ENCODE data around the gene LIPC. TPM values are rescaled to one million over a fixed set of nuclear protein-coding genes. Genes with fewer than 3 reads are reported as not detected.
A peak's percentile ranks its signal among the peaks of the same experiment; 100 is the strongest.

Gene LIPC
- polyA plus RNA-seq, 1 of the 3 experiments (the other 2 are of a cell fraction): not detected

GRCh38 chr15:58441376-58442070 is 9.7 kb downstream of the LIPC start:
- no peaks in the 10 kb centered on the region for H3K36me3 ChIP-seq (replicated peaks in 1 of 2; ENCODE audit: control insufficient read depth in 1 of 2, insufficient read depth in 2 of 2, low read length in 1 of 2)
- no peaks in the 10 kb centered on the region for H3K79me2 ChIP-seq (ENCODE audit: insufficient read depth)
- peaks cover 11 to 16% of the 10 kb centered on the region in 2 experiments; a peak in 3 of 4 replicates for H3K4me1 ChIP-seq (ENCODE audit: control insufficient read depth in 1 of 2, insufficient read depth in 2 of 2, low read depth in 1 of 2, low read length in 1 of 2)
- CTCF ChIA-PET: interaction anchor here (1.2 kb wide), 1 partner anchor 172 kb away, joined by 3 read pairs; no protein-coding TSS in a partner anchor
- H3K4me3 ChIP-seq (ENCODE audit: low read depth in 2 of 2, low read length in 1 of 2): no peak overlapping the region
- no peaks in the 10 kb centered on the region for H3F3A ChIP-seq (replicated peaks; ENCODE audit: insufficient read depth)
- H3K9ac ChIP-seq: no peak overlapping the region
- POLR2A ChIA-PET: no interaction called here
- H2AFZ ChIP-seq (ENCODE audit: low read depth): no peak overlapping the region
- WGBS (ENCODE audit: low lambda C conversion rate): 82% methylated on average over 7 of the region's 9 CpGs
- no peaks in the 10 kb centered on the region for H3K9me3 ChIP-seq
- no peak for DNase-seq
- H3K27ac ChIP-seq (ENCODE audit: low read depth in 2 of 2, low read length in 1 of 2): no peak overlapping the region
- TF ChIP-seq NFIC (IDR thresholded peaks at IDR 0.05; ENCODE audit: borderline replicate concordance): peak; percentile 40; the same call in 1 of the 2 replicates
- peak; percentile 62 for TF ChIP-seq TCF12 (IDR thresholded peaks at IDR 0.05)
- peak; percentile 39; the same call in 1 of the 2 replicates for TF ChIP-seq FOSL2 (IDR thresholded peaks at IDR 0.05; ENCODE audit: borderline replicate concordance, low read depth)
- TF ChIP-seq JUND (IDR thresholded peaks at IDR 0.05): 0 out of 2 replicates have a peak, but pooled peaks have one; percentile 20
- TF ChIP-seq EZH2phosphoT487 (IDR thresholded peaks at IDR 0.05; ENCODE audit: borderline replicate concordance, low read depth): no peak
- no peaks in the 10 kb centered on the region for H4K20me1 ChIP-seq (ENCODE audit: insufficient read depth)
- H3K27me3 ChIP-seq (ENCODE audit: insufficient read depth): no peaks in the 10 kb centered on the region
- no peaks in the 10 kb centered on the region for H3K9me2 ChIP-seq
- peak overlapping the region; percentile 61; the same call in 1 of the 2 replicates for H3K4me2 ChIP-seq

- Histone ChIP-seq H3F3A (replicated peaks; ENCODE audit: insufficient read depth) (no peaks in the 10 kb centered on the region), H3K4me2 (no peak overlapping the region), H3K27me3 (ENCODE audit: insufficient read depth) (no peaks in the 10 kb centered on the region), H3K9me2 (no peaks in the 10 kb centered on the region), H3K4me3 (ENCODE audit: low read depth in 2 of 2, low read length in 1 of 2) (no peak overlapping the region), H3K9ac (no peak overlapping the region), H4K20me1 (ENCODE audit: insufficient read depth) (no peaks in the 10 kb centered on the region), H3K27ac (ENCODE audit: low read depth in 2 of 2, low read length in 1 of 2) (no peak overlapping the region), H3K79me2 (ENCODE audit: insufficient read depth) (no peaks in the 10 kb centered on the region), H3K9me3 (no peaks in the 10 kb centered on the region), H3K4me1 (ENCODE audit: control insufficient read depth in 1 of 2, insufficient read depth in 2 of 2, low read depth in 1 of 2, low read length in 1 of 2) (peaks cover 11 to 16% of the 10 kb centered on the region in 2 experiments; a peak in 3 of 4 replicates), H2AFZ (ENCODE audit: low read depth) (no peak overlapping the region), H3K36me3 (replicated peaks in 1 of 2; ENCODE audit: control insufficient read depth in 1 of 2, insufficient read depth in 2 of 2, low read length in 1 of 2) (no peaks in the 10 kb centered on the region)
- CTCF ChIA-PET: interaction anchor here (0.5 to 1.2 kb wide), 2 partner anchors 173 to 354 kb away, joined by 3 read pairs; no protein-coding TSS in a partner anchor
- no peak for DNase-seq
- TF ChIP-seq RAD21 (IDR thresholded peaks at IDR 0.05; ENCODE audit: low read length) (no peak), RCOR1 (IDR thresholded peaks at IDR 0.05; ENCODE audit: low read length) (no peak), MXI1 (IDR thresholded peaks at IDR 0.05; ENCODE audit: low read depth, low read length) (no peak), MEF2A (IDR thresholded peaks at IDR 0.05; ENCODE audit: borderline replicate concordance, low read depth) (no peak), NFIC (IDR thresholded peaks at IDR 0.05; ENCODE audit: borderline replicate concordance) (no peak), FOSL2 (IDR thresholded peaks at IDR 0.05; ENCODE audit: borderline replicate concordance, low read depth) (no peak), CTCF (IDR thresholded peaks at IDR 0.05) (no peak), GATA2 (CRISPR knock-in tag; IDR thresholded peaks at IDR 0.05) (no peak), FOXJ3 (CRISPR knock-in tag; IDR thresholded peaks at IDR 0.05) (no peak), IRF3 (IDR thresholded peaks at IDR 0.05; ENCODE audit: low read depth, low read length) (no peak), CHD2 (IDR thresholded peaks at IDR 0.05; ENCODE audit: low read length, partially characterized antibody) (no peak), SIN3A (IDR thresholded peaks at IDR 0.05; ENCODE audit: borderline replicate concordance, low read depth, low read length) (no peak), NRF1 (IDR thresholded peaks at IDR 0.05; ENCODE audit: low read depth, low read length) (no peak), SMC3 (IDR thresholded peaks at IDR 0.05; ENCODE audit: low read depth, low read length) (no peak), RFX5 (IDR thresholded peaks at IDR 0.05; ENCODE audit: low read length) (no peak), USF2 (IDR thresholded peaks at IDR 0.05; ENCODE audit: borderline replicate concordance, low read depth, low read length) (no peak), GABPA (IDR thresholded peaks at IDR 0.05; ENCODE audit: low read depth) (no peak), YY1 (IDR thresholded peaks at IDR 0.05; ENCODE audit: low read depth) (no peak), TAF1 (IDR thresholded peaks at IDR 0.05; ENCODE audit: borderline replicate concordance, low read depth, low read length) (no peak)
- WGBS (ENCODE audit: low lambda C conversion rate): 54% methylated on average over 4 of the region's 4 CpGs
- POLR2A ChIA-PET: no interaction called here
Observed at GRCh38 chr15:58442122-58442521, 10.3 kb downstream of the LIPC start.
